Endothelial cell of umbilical vein (primary cell): ENCODE results near the gene NR2F2. TPM values are rescaled to one million over a fixed set of nuclear protein-coding genes. Genes with fewer than 3 reads are reported as not detected.
A peak's percentile ranks its signal among the peaks of the same experiment; 100 is the strongest.

Source experiments
- BruUV-seq: library from RNA; stranded (reverse); fragments of 400-500 nt; replicated peaks from 2 replicates; lab custom pipeline; 2021; lab: Mats Ljungman, UMichigan
- CTCF ChIA-PET: fragments of 300-600, 350-600 bp; sonication (Branson Sonifier 250); formaldehyde crosslinking; loops from one replicate; lab custom pipeline; 2021; ENCODE audit warnings: antibody characterized with exemption, inconsistent platforms; lab: Charles Lee
- POLR2A ChIA-PET: fragments of 300-600, 350-600 bp; sonication (Branson Sonifier 250); formaldehyde crosslinking; loops from one replicate; lab custom pipeline; 2021; ENCODE audit warnings: antibody characterized with exemption, inconsistent platforms; lab: Charles Lee
- DNase-seq: peaks from one replicate; pipeline ENCODE4 v3.0.0-alpha.2; 2011; ENCODE audit warnings: low read depth, low spot score
- FAIRE-seq: peaks from 2 replicates; lab custom pipeline; 2011; peaks lifted over from hg19 to GRCh38; lab: Jason Lieb, UNC
- H2AFZ ChIP-seq: 2 replicates; pipeline ENCODE4 v1.6.0; 2012; ENCODE audit warnings: low read depth, low read length, control low read depth, inconsistent platforms
- H3K27ac ChIP-seq: 2 replicates; pipeline ENCODE4 v1.5.1; 2011; ENCODE audit warnings: low read depth, mild to moderate bottlenecking, control low read depth, low read length, moderate library complexity; ENCODE audit not compliant: insufficient read depth
- H3K27me3 ChIP-seq, 2 experiments: 2 replicates each; pipeline versions ENCODE4 v1.6.0 to v1.6.1; 2011; ENCODE audit warnings: low read length in 2 of 2, mixed read lengths in 1 of 2; ENCODE audit not compliant: control insufficient read depth in 2 of 2, insufficient read depth in 2 of 2
- H3K36me3 ChIP-seq, 2 experiments: 2 replicates in 1 of 2; 3 replicates in 1 of 2; pipeline ENCODE4 v1.5.1; 2011; ENCODE audit warnings: low read length in 2 of 2, mild to moderate bottlenecking in 1 of 2, moderate library complexity in 1 of 2; ENCODE audit not compliant: control insufficient read depth in 2 of 2, insufficient read depth in 2 of 2; ENCODE audit errors: extremely low read depth in 1 of 2
- H3K4me1 ChIP-seq: 3 replicates; pipeline ENCODE4 v1.5.1; 2011; ENCODE audit warnings: mild to moderate bottlenecking, low read length; ENCODE audit not compliant: control insufficient read depth, insufficient read depth; ENCODE audit errors: extremely low read depth
- H3K4me2 ChIP-seq: 2 replicates; pipeline ENCODE4 v1.6.1; 2011; ENCODE audit warnings: low read length, control low read depth, mixed read lengths; ENCODE audit not compliant: insufficient read depth
- H3K4me3 ChIP-seq, 3 experiments: fragments of 200-600 bp in 1 of 3; sonication (generic), shearing (Covaris generic) in 1 of 3; replicated peaks in 1 of 3; 2 replicates each; pipeline ENCODE4 v1.5.1; 2011 to 2016; ENCODE audit warnings: control low read depth in 3 of 3, low read length in 3 of 3, mild to moderate bottlenecking in 2 of 3, inconsistent platforms in 1 of 3, low read depth in 1 of 3, moderate library complexity in 1 of 3; ENCODE audit not compliant: insufficient read depth in 1 of 3
- H3K79me2 ChIP-seq: 2 replicates; pipeline ENCODE4 v1.6.0; 2012; ENCODE audit warnings: low read length, inconsistent platforms; ENCODE audit not compliant: control insufficient read depth, insufficient read depth
- H3K9ac ChIP-seq: replicated peaks from 2 replicates; pipeline ENCODE3; 2011; ENCODE audit warnings: low read length, control low read depth; ENCODE audit not compliant: insufficient read depth; ENCODE audit errors: extremely low read depth
- H3K9me1 ChIP-seq: replicated peaks from 3 replicates; pipeline ENCODE4 v1.6.0; 2011; ENCODE audit warnings: mild to moderate bottlenecking, low read length; ENCODE audit not compliant: control insufficient read depth, insufficient read depth; ENCODE audit errors: extremely low read depth
- H3K9me3 ChIP-seq: replicated peaks from 2 replicates; pipeline ENCODE4 v1.5.1; 2012; ENCODE audit warnings: low read length, inconsistent platforms; ENCODE audit not compliant: control insufficient read depth, insufficient read depth
- H4K20me1 ChIP-seq: replicated peaks from 2 replicates; pipeline ENCODE3; 2011; ENCODE audit warnings: mild to moderate bottlenecking, low read length; ENCODE audit not compliant: control insufficient read depth, insufficient read depth; ENCODE audit errors: extremely low read depth
- GATA2 ChIP-seq: IDR thresholded peaks from 2 replicates; pipeline ENCODE4 v1.7.0; 2011; ENCODE audit warnings: low read depth, mild to moderate bottlenecking, moderate library complexity, mixed read lengths, low read length; ENCODE audit not compliant: insufficient read length, insufficient read depth
- JUN ChIP-seq: IDR thresholded peaks from 2 replicates; pipeline ENCODE4 v1.6.1; 2011; ENCODE audit warnings: borderline replicate concordance, low read depth; ENCODE audit not compliant: insufficient read length, insufficient read depth
- dilution Hi-C: fragments of 300-500 bp; cut with MboI; formaldehyde crosslinking; loops from one replicate; pipeline ENCODE4 v1.15.0; 2019; ENCODE audit warnings: low sequenced_read_pairs; ENCODE audit not compliant: extremely low pct_ligation_motif_present
- intact Hi-C: fragments of 100-400 bp; cut with micrococcal nuclease; formaldehyde crosslinking; loops from one replicate; pipeline ENCODE4 v1.10.0; 2022
- polyA plus RNA-seq, 4 experiments: library from polyadenylated mRNA; depleted of rRNA in 3 of 4; stranded (reverse) in 3 of 4; unstranded in 1 of 4; fragments of >200 nt; gene quantifications; 2 replicates each; pipeline versions ENCODE4 v1.2.1 to v1.2.3, GENCODE V29; 2011 to 2012; ENCODE audit warnings: missing spikeins in 1 of 4
- total RNA-seq: library from RNA; stranded (reverse); gene quantifications from 2 replicates; pipeline ENCODE4 v1.2.3, GENCODE V29; 2021
- TF ChIP-seq, protein P1 (sequence below): IDR thresholded peaks from 2 replicates; pipeline ENCODE4 v1.6.1; 2011; ENCODE audit not compliant: insufficient read depth, insufficient read length

NR2F2 gene
- total and polyA plus RNA-seq, 2 donors (not counting 3 experiments of a cell fraction or from before 2014, with no cell fraction given): 105 to 182 TPM

DNA sequence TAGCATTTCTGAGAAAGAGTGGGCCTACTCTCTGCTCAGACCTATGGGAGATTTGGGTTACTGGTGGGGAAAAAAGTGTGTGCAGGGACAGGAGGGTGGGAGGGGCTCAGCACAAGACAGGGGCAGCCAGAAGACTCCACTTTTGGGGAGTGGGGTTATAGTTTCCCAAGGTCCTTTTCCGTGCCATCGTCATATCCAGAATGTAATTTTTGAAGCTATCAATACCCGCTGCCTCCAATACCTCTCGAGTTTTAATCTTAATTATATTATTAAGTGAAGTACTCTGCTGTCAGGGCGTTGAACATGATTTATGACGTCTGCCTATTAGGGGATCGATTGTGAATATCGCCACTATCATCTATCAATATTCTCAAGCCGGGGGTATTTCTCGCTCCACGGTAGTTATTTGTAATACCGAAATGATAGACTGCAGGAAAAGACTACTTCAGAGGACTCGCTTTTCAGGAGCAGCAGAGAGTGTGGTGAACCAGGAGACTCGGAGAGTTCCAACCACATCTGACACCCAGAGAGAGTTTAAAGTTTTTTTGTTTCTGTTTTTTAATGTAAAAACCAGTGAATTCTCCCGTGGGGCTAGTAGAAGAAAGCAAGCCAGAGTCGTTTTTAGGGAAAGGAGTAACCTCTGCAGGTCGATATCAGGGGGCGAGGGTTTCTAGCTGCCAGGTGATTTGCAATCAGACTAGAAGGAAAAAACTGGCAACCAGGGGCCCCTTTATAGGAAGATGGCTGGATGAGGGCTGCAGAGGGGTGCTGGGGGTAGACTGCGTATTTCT lies 20.6 kb downstream of the NR2F2 start:
- BruUV-seq: no TSS peak
- CTCF ChIA-PET: interaction anchor here (8.4 kb wide), 1 partner anchor 884 kb away, joined by 61 read pairs; no protein-coding TSS in a partner anchor
- DNase-seq (peak; percentile 63), FAIRE-seq (no peak)
- Histone ChIP-seq H3K4me1 (peaks cover 92% of the 10 kb centered on the region), H3K9ac (peak overlapping the region; percentile 83), H3K9me1 (no peaks in the 10 kb centered on the region), H3K27ac (peak overlapping the region; percentile 87), H3K9me3 (no peaks in the 10 kb centered on the region), H3K36me3 (peaks cover 3 to 4% of the 10 kb centered on the region in 2 experiments), H3K79me2 (peaks cover 93% of the 10 kb centered on the region), H3K4me3 (peak overlapping the region in 2 of 3 experiments; percentile 0 to 24), H3K4me2 (peak overlapping the region; percentile 94), H3K27me3 (no peaks in the 10 kb centered on the region), H4K20me1 (no peaks in the 10 kb centered on the region), H2AFZ (no peak overlapping the region)
- intact Hi-C loops: loop anchor here (2.0 to 10.0 kb wide), 3 partner anchors 1214 to 1944 kb away; no protein-coding TSS in a partner anchor
- POLR2A ChIA-PET: no interaction called here
- no peak for TF ChIP-seq JUN
- TF ChIP-seq, protein P1, sequence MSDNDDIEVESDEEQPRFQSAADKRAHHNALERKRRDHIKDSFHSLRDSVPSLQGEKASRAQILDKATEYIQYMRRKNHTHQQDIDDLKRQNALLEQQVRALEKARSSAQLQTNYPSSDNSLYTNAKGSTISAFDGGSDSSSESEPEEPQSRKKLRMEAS: no peak
- no peak for TF ChIP-seq GATA2
- dilution Hi-C loops: no loop called here
